GM23338 (cell line): ENCODE measurements around the gene FSD1.

ENCODE experiments used
- CTCF ChIP-seq, 2 experiments: fragments of 200-600 bp in 1 of 2; sonication (generic) in 1 of 2; conservative IDR thresholded peaks; 2 replicates each; pipeline versions ENCODE4 v1.5.1 to v1.6.1; 2016 to 2017; ENCODE audit warnings: antibody characterized with exemption in 2 of 2, low read depth in 2 of 2, mild to moderate bottlenecking in 2 of 2, moderate library complexity in 1 of 2
- EZH2phosphoT487 ChIP-seq: fragments of 200-600 bp; sonication (generic); IDR thresholded peaks from one replicate; pipeline ENCODE4 v1.8.1; 2018; ENCODE audit warnings: antibody characterized with exemption; ENCODE audit not compliant: unreplicated experiment
- JUNB ChIP-seq: IDR thresholded peaks from one replicate; pipeline ENCODE4 v1.6.1; 2016; ENCODE audit warnings: antibody characterized with exemption; ENCODE audit not compliant: unreplicated experiment
- POLR2AphosphoS5 ChIP-seq: IDR thresholded peaks from 2 replicates; pipeline ENCODE4 v1.6.1; 2016; ENCODE audit warnings: antibody characterized with exemption, low read depth
- REST ChIP-seq: IDR thresholded peaks from one replicate; pipeline ENCODE4 v1.6.1; 2018; ENCODE audit warnings: antibody characterized with exemption; ENCODE audit not compliant: unreplicated experiment
- STAT1 ChIP-seq: IDR thresholded peaks from one replicate; pipeline ENCODE4 v1.6.1; 2016; ENCODE audit warnings: antibody characterized with exemption; ENCODE audit not compliant: unreplicated experiment
- ZNF462 ChIP-seq: fragments of 250-450 bp; sonication (Bioruptor Pico); IDR thresholded peaks from 2 replicates; pipeline ENCODE4 v1.5.0; 2020; ENCODE audit warnings: mild to moderate bottlenecking, moderate library complexity

GRCh38 chr19:4266253-4267000 is 38.0 kb upstream of the FSD1 start:
- TF ChIP-seq JUNB (no peak), CTCF (conservative IDR thresholded peaks at IDR 0.05; ENCODE audit: low read depth in 2 of 2) (no peak), ZNF462 (no peak), REST (no peak), POLR2AphosphoS5 (no peak), STAT1 (no peak), EZH2phosphoT487 (no peak)
